Breast epithelium (tissue), 4 donors: ENCODE results near the gene RPP21. TPM values are rescaled to one million over a fixed set of nuclear protein-coding genes. Genes with fewer than 3 reads are reported as not detected.

Experiments
- DNase-seq, 2 donors: peaks; one replicate each; pipeline ENCODE4 v3.0.0-alpha.2; 2019; ENCODE audit warnings: low spot score in 2 of 2
- H3K27ac ChIP-seq, 2 donors: fragments of 200-600 bp; sonication (generic) in 1 of 2; one replicate each; pipeline ENCODE4 v1.5.1; 2016 to 2019; ENCODE audit warnings: mild to moderate bottlenecking in 1 of 2
- H3K27me3 ChIP-seq, 2 donors: fragments of 200-600 bp; sonication (generic) in 1 of 2; one replicate each; pipeline versions ENCODE4 v1.5.1 to v1.6.0; 2017 to 2019; ENCODE audit warnings: control low read depth in 1 of 2, mild to moderate bottlenecking in 1 of 2
- H3K36me3 ChIP-seq: fragments of 200-600 bp; one replicate; pipeline ENCODE4 v1.5.1; 2019
- H3K4me1 ChIP-seq, 2 donors: fragments of 200-600 bp; sonication (generic); one replicate each; pipeline ENCODE4 v1.5.1; 2016 to 2019; ENCODE audit warnings: control low read depth in 1 of 2
- H3K4me3 ChIP-seq, 3 donors: fragments of 200-600 bp; sonication (generic); 1 replicate in 2 of 3; 2 replicates in 1 of 3; pipeline ENCODE4 v1.5.1; 2016 to 2019; ENCODE audit warnings: mild to moderate bottlenecking in 3 of 3, moderate library complexity in 2 of 3
- H3K9me3 ChIP-seq, 2 donors: fragments of 200-600 bp; sonication (generic) in 1 of 2; one replicate each; pipeline ENCODE4 v1.5.1; 2016 to 2019; ENCODE audit warnings: control low read depth in 1 of 2
- CTCF ChIP-seq, 3 donors: fragments of 450-650 bp; IDR thresholded peaks; one replicate each; pipeline ENCODE4 v1.5.1; 2016 to 2017; ENCODE audit warnings: antibody characterized with exemption in 3 of 3, mild to moderate bottlenecking in 3 of 3, moderate library complexity in 3 of 3
- POLR2A ChIP-seq: fragments of 450-650 bp; IDR thresholded peaks from one replicate; pipeline ENCODE4 v1.6.1; 2016; ENCODE audit warnings: antibody characterized with exemption, mild to moderate bottlenecking, moderate library complexity
- POLR2AphosphoS5 ChIP-seq, 3 donors: sonication (generic); formaldehyde crosslinking; IDR thresholded peaks; one replicate each; pipeline ENCODE4 v1.6.1; 2017; ENCODE audit warnings: antibody characterized with exemption in 3 of 3
- intact Hi-C: fragments of 100-400 bp; cut with DNase I; formaldehyde crosslinking; loops from one replicate; pipeline ENCODE4 v1.15.1; 2023; ENCODE audit warnings: low total_unique reads
- total RNA-seq, 3 donors: library from RNA; depleted of rRNA; stranded (reverse); fragments of >200 nt; gene quantifications; one replicate each; pipeline ENCODE4 v1.1.0, GENCODE V29; 2016

Gene RPP21
- total RNA-seq, 3 donors from 2014 or later: 59.0 to 69.6 (median 67.8) TPM

- H3K36me3 ChIP-seq: no peaks in the 10 kb centered on the region
- H3K4me1 ChIP-seq: no peaks in the 10 kb centered on the region
- intact Hi-C loops: no loop called here
- no peaks in the 10 kb centered on the region for H3K27me3 ChIP-seq
- no peak for DNase-seq
- TF ChIP-seq POLR2A: no peak
- TF ChIP-seq CTCF (IDR thresholded peaks at IDR 0.05): no peak
- no peak for TF ChIP-seq POLR2AphosphoS5 (IDR thresholded peaks at IDR 0.05)
- H3K27ac ChIP-seq: peak overlapping the region; percentile 88 to 95
- H3K9me3 ChIP-seq: no peaks in the 10 kb centered on the region
- peak overlapping the region in 2 of 3 donors; percentile 74 to 84 for H3K4me3 ChIP-seq
Measured at GRCh38 chr6:30344191-30344867, 627 bp upstream of the RPP21 start.

GRCh38 chr6:30345852-30346251 is 896 bp downstream of the RPP21 start:
- intact Hi-C loops: no loop called here
- Histone ChIP-seq H3K4me1 (no peaks in the 10 kb centered on the region), H3K4me3 (peak overlapping the region; percentile 68 to 84 (median 74)), H3K9me3 (no peaks in the 10 kb centered on the region), H3K27me3 (no peaks in the 10 kb centered on the region), H3K36me3 (no peaks in the 10 kb centered on the region), H3K27ac (no peak overlapping the region)
- no peak for TF ChIP-seq CTCF (IDR thresholded peaks at IDR 0.05)
- no peak for TF ChIP-seq POLR2A
- TF ChIP-seq POLR2AphosphoS5 (IDR thresholded peaks at IDR 0.05): no peak
- no peak for DNase-seq

- intact Hi-C loops: no loop called here
- H3K4me3 ChIP-seq: no peak overlapping the region
- no peaks in the 10 kb centered on the region for H3K27me3 ChIP-seq
- TF ChIP-seq POLR2AphosphoS5 (IDR thresholded peaks at IDR 0.05): no peak
- TF ChIP-seq POLR2A: no peak
- no peak for TF ChIP-seq CTCF (IDR thresholded peaks at IDR 0.05)
- H3K36me3 ChIP-seq: no peaks in the 10 kb centered on the region
- H3K9me3 ChIP-seq: no peaks in the 10 kb centered on the region
- no peaks in the 10 kb centered on the region for H3K4me1 ChIP-seq
- no peak for DNase-seq
- no peak overlapping the region for H3K27ac ChIP-seq
Measured at GRCh38 chr6:30348957-30349356, 4.0 kb downstream of the RPP21 start.

- intact Hi-C loops: no loop called here
- no peaks in the 10 kb centered on the region for H3K27me3 ChIP-seq
- no peak for DNase-seq
- H3K27ac ChIP-seq: no peak overlapping the region
- no peaks in the 10 kb centered on the region for H3K36me3 ChIP-seq
- H3K4me3 ChIP-seq: no peak overlapping the region
- no peaks in the 10 kb centered on the region for H3K9me3 ChIP-seq
- TF ChIP-seq CTCF (IDR thresholded peaks at IDR 0.05): no peak
- H3K4me1 ChIP-seq: no peaks in the 10 kb centered on the region
Measured at GRCh38 chr6:30349421-30350177, 4.6 kb downstream of the RPP21 start.

GRCh38 chr6:30350524-30350923 is 5.6 kb downstream of the RPP21 start:
- Histone ChIP-seq H3K27me3 (peaks cover 0 to 5% of the 10 kb centered on the region in 2 donors), H3K36me3 (no peaks in the 10 kb centered on the region), H3K4me3 (no peak overlapping the region), H3K4me1 (no peaks in the 10 kb centered on the region), H3K9me3 (no peaks in the 10 kb centered on the region), H3K27ac (no peak overlapping the region)
- intact Hi-C loops: no loop called here
- no peak for TF ChIP-seq POLR2A
- no peak for TF ChIP-seq CTCF (IDR thresholded peaks at IDR 0.05)
- TF ChIP-seq POLR2AphosphoS5 (IDR thresholded peaks at IDR 0.05): no peak
- DNase-seq: no peak
